PC-3 (cell line): ENCODE results near the gene TSC22D3.

ENCODE experiments used
- EZH2phosphoT487 ChIP-seq: fragments of 300-600 bp; sonication (generic); IDR thresholded peaks from 2 replicates; pipeline ENCODE4 v1.6.1; 2018; ENCODE audit warnings: mild to moderate bottlenecking, antibody characterized with exemption, low read length, borderline replicate concordance
- TF ChIP-seq, protein P1 (sequence below): fragments of 300-600 bp; sonication (generic); conservative IDR thresholded peaks from 2 replicates; pipeline ENCODE4 v1.5.1; 2017; ENCODE audit warnings: antibody characterized with exemption, low read depth, mild to moderate bottlenecking, low read length

DNA sequence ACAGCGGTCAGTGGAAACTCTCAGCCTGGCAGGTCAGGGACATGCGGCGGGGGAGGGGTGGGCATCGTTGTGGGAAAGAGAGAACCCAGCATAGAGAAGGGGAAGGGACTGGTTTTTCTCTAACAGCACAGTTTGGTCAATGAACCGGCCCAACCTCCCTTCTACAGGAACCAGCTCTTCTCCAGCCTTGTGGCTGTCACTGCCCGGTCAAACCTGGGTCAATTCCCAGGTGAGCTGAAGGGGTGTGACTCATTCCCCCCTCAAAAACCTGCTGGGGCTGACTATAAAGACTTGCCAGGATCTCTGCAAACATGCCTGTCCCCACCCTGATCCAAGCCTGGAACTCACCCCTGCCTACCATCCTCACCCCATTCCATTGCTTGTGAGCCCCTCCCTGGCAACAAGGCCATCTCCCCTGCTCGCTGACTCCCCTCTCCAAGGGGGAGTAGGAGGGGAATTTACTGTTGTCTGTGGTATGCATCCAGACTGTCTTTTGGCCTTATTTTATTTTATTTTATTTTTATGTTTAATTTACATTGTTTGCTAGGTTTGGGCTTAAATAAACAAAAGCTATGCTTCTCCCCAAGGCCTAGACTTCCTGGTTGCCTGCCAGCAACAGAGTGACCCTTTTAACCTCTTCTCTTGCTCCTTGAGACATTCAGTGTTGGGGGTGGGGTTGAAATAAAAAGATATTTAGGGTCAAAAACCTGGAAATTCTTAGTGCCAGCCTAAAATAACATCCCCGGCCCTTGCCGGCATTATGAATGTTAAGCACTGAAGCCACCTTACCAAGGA lies 49.6 kb downstream of the TSC22D3 start:
- TF ChIP-seq EZH2phosphoT487, result no peak
- TF ChIP-seq, protein P1, sequence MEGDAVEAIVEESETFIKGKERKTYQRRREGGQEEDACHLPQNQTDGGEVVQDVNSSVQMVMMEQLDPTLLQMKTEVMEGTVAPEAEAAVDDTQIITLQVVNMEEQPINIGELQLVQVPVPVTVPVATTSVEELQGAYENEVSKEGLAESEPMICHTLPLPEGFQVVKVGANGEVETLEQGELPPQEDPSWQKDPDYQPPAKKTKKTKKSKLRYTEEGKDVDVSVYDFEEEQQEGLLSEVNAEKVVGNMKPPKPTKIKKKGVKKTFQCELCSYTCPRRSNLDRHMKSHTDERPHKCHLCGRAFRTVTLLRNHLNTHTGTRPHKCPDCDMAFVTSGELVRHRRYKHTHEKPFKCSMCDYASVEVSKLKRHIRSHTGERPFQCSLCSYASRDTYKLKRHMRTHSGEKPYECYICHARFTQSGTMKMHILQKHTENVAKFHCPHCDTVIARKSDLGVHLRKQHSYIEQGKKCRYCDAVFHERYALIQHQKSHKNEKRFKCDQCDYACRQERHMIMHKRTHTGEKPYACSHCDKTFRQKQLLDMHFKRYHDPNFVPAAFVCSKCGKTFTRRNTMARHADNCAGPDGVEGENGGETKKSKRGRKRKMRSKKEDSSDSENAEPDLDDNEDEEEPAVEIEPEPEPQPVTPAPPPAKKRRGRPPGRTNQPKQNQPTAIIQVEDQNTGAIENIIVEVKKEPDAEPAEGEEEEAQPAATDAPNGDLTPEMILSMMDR, result no peak
